SH-SY5Y (cell line): ENCODE measurements around the gene TCP1.

Experiments
- GATA2 ChIP-seq: IDR thresholded peaks from 2 replicates; pipeline ENCODE4 v1.6.1; 2011; ENCODE audit warnings: mild to moderate bottlenecking, low read depth, low read length
- GATA3 ChIP-seq: IDR thresholded peaks from 2 replicates; pipeline ENCODE4 v1.6.1; 2011; ENCODE audit warnings: low read depth, mild to moderate bottlenecking, low read length, moderate library complexity

- TF ChIP-seq GATA2 (no peak), GATA3 (no peak)
These were observed 47.2 kb downstream of the TCP1 start for GRCh38 chr6:159742165-159742564.
